NCI-H82 (cell line): ENCODE measurements around the gene RAMACL.
"Not testable (repeated sequence)": the region's sequence is repeated elsewhere in the genome, so short reads cannot be mapped to it uniquely, and the experiment has no call there.

Experiments
- DNase-seq: peaks from one replicate; lab custom pipeline; 2025; lab: John Stamatoyannopoulos, UW

Gene RAMACL

GRCh38 chr6:166586424-166587156, at the start of gene RAMACL:
TSS of gene RAMACL (minus strand) at chr6:166586678. CDS start at chr6:166586477, 201 bp downstream.
- peak; percentile 61 for DNase-seq

- DNase-seq = no peak
Observed at GRCh38 chr6:166635013-166635970, 48.8 kb upstream of the RAMACL start.

- DNase-seq = not testable (repeated sequence)
Observed at GRCh38 chr6:166634581-166634980, 48.1 kb upstream of the RAMACL start.

GRCh38 chr6:166633732-166634535, 47.5 kb upstream of the RAMACL start:
- DNase-seq = no peak

- DNase-seq = no peak
Observed at GRCh38 chr6:166632731-166633130, 46.3 kb upstream of the RAMACL start.

- DNase-seq = no peak
Observed at GRCh38 chr6:166630462-166630861, 44.0 kb upstream of the RAMACL start.

- DNase-seq = no peak
Observed at GRCh38 chr6:166629628-166630027, 43.1 kb upstream of the RAMACL start.

GRCh38 chr6:166627875-166628801, 41.7 kb upstream of the RAMACL start:
- peak; percentile 84 for DNase-seq

GRCh38 chr6:166627033-166627874, 40.8 kb upstream of the RAMACL start, which contains the start of gene RPS6KA2:
TSS of gene RPS6KA2 (minus strand) at chr6:166627251. CDS start at chr6:166627019, 232 bp downstream.
- peak; percentile 99 for DNase-seq

GRCh38 chr6:166626177-166627032, 39.9 kb upstream of the RAMACL start:
- peak; percentile 27 for DNase-seq

GRCh38 chr6:166625356-166625755, 38.9 kb upstream of the RAMACL start:
- no peak for DNase-seq

- no peak for DNase-seq
Observed at GRCh38 chr6:166624275-166624674, 37.8 kb upstream of the RAMACL start.

GRCh38 chr6:166623318-166623717, 36.8 kb upstream of the RAMACL start:
- no peak for DNase-seq

- DNase-seq = no peak
Observed at GRCh38 chr6:166621114-166621540, 34.6 kb upstream of the RAMACL start.

- no peak for DNase-seq
Observed at GRCh38 chr6:166620478-166621113, 34.1 kb upstream of the RAMACL start.

- DNase-seq = no peak
Observed at GRCh38 chr6:166619912-166620311, 33.4 kb upstream of the RAMACL start.

- no peak for DNase-seq
Observed at GRCh38 chr6:166618866-166619761, 32.6 kb upstream of the RAMACL start.
